GM23248 (cell line): ENCODE measurements around the gene XPNPEP1.

Experiments
- EZH2 ChIP-seq: fragments of 200-600 bp; sonication (generic); IDR thresholded peaks from 2 replicates; pipeline ENCODE4 v1.6.1; 2018; ENCODE audit warnings: antibody characterized with exemption, mild to moderate bottlenecking; ENCODE audit not compliant: insufficient read depth, poor library complexity, severe bottlenecking
- EZH2phosphoT487 ChIP-seq: fragments of 200-600 bp; sonication (generic); IDR thresholded peaks from 2 replicates; pipeline ENCODE4 v1.6.1; 2018; ENCODE audit warnings: antibody characterized with exemption, moderate library complexity, mild to moderate bottlenecking, low read depth; ENCODE audit not compliant: insufficient read depth

DNA sequence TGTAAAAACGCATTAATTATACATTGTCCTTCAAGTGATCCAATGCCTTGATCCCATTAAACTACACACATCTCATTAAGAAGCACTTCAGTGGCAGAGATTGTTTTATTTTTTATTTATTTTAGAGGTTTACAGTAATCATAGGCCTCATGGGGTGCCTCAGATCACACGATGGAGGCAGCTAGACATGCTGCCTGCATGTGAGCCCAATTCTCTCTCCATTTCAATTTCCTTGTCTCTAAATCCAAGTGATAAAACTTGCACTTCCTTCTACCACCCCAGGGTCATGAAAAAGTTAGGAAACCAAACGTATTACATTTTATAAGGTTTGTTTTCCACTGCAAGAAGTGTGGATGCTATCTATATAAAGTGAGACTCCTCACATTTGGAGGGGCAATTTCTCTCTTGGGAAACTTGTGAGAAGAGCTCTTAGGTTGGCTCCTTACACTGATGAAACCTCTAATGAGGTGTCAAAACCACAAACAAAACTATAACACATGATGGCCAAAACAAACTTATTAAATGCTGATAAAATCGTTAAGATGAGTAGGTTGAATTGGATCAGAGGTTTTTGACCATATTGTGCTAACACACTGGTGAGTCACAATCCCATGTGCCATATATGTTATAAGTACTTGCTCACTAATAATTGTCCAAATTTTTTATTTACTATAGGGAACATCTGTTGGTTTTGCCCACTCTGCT, 22.3 kb upstream of the XPNPEP1 start:
- TF ChIP-seq EZH2phosphoT487 (no peak), EZH2 (no peak)
